ENCODE data around the gene SLC13A3.

SLC13A3 gene

DNA sequence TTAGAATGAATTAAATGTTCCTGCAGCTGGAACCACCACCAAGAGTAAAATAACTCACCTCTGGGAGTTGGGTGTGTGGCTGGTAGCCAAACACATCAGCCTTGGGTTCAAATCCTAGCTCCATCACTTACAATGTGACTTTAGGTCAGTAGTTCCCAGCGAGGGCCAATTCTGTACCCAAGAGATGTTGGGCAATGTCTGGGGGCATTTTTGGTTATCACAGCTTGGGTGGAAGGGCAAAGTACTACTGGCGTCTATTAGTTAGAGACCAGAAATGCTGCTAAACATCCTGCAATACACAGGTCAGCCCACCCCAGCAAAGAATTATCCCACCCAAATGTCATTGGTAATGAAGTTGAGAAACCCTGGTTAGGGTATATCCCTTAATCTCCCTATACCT is 48.8 kb downstream of the SLC13A3 start:
- no peak for TF ChIP-seq SPI1 (IDR thresholded peaks at IDR 0.05; ENCODE audit: borderline replicate concordance, low read depth)
- no peak for TF ChIP-seq POLR2AphosphoS5 (IDR thresholded peaks at IDR 0.05; ENCODE audit: low read depth)
- TF ChIP-seq, protein P1, sequence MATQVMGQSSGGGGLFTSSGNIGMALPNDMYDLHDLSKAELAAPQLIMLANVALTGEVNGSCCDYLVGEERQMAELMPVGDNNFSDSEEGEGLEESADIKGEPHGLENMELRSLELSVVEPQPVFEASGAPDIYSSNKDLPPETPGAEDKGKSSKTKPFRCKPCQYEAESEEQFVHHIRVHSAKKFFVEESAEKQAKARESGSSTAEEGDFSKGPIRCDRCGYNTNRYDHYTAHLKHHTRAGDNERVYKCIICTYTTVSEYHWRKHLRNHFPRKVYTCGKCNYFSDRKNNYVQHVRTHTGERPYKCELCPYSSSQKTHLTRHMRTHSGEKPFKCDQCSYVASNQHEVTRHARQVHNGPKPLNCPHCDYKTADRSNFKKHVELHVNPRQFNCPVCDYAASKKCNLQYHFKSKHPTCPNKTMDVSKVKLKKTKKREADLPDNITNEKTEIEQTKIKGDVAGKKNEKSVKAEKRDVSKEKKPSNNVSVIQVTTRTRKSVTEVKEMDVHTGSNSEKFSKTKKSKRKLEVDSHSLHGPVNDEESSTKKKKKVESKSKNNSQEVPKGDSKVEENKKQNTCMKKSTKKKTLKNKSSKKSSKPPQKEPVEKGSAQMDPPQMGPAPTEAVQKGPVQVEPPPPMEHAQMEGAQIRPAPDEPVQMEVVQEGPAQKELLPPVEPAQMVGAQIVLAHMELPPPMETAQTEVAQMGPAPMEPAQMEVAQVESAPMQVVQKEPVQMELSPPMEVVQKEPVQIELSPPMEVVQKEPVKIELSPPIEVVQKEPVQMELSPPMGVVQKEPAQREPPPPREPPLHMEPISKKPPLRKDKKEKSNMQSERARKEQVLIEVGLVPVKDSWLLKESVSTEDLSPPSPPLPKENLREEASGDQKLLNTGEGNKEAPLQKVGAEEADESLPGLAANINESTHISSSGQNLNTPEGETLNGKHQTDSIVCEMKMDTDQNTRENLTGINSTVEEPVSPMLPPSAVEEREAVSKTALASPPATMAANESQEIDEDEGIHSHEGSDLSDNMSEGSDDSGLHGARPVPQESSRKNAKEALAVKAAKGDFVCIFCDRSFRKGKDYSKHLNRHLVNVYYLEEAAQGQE (IDR thresholded peaks at IDR 0.05; ENCODE audit: insufficient replicate concordance, low read depth): no peak
- TF ChIP-seq GABPA (IDR thresholded peaks at IDR 0.05; ENCODE audit: low read depth): no peak
- TF ChIP-seq, protein P2, sequence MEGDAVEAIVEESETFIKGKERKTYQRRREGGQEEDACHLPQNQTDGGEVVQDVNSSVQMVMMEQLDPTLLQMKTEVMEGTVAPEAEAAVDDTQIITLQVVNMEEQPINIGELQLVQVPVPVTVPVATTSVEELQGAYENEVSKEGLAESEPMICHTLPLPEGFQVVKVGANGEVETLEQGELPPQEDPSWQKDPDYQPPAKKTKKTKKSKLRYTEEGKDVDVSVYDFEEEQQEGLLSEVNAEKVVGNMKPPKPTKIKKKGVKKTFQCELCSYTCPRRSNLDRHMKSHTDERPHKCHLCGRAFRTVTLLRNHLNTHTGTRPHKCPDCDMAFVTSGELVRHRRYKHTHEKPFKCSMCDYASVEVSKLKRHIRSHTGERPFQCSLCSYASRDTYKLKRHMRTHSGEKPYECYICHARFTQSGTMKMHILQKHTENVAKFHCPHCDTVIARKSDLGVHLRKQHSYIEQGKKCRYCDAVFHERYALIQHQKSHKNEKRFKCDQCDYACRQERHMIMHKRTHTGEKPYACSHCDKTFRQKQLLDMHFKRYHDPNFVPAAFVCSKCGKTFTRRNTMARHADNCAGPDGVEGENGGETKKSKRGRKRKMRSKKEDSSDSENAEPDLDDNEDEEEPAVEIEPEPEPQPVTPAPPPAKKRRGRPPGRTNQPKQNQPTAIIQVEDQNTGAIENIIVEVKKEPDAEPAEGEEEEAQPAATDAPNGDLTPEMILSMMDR (IDR thresholded peaks at IDR 0.05; ENCODE audit: insufficient read depth, low read length): no peak
- DNase-seq (ENCODE audit: low read depth in 1 of 2, low spot score in 1 of 2): no peak
- Histone ChIP-seq H3K4me3 (replicated peaks; ENCODE audit: insufficient read depth, low read length) (no peak overlapping the region), H3K27me3 (ENCODE audit: insufficient read depth, poor library complexity, severe bottlenecking) (no peaks in the 10 kb centered on the region), H3K27ac (replicated peaks) (no peak overlapping the region)

DNA sequence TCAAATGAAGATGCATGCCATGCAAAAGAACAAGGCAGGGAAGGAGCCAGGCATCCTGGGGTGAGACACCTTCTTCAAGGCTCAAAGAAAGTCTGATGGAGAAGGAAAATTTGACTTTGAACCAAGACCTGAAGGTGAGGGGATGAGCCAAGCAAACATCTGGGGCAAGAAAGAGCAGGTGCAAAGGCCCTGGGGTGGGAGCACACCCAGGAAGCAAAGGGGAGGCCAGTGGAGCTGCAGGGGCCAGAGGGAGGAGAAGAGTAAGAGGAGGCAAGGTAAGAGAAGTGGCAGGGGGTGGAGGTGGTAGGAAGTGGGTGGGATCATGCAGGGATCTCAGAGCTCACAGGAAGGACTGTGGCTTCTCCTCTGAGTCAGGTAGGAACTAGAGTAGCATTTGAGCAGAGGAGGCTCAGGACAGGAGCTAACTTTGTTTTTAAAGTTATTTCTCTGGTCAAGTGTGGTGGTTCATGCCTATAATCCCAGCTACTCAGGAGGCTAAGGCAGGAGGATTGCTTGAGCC is 49.6 kb downstream of the SLC13A3 start:
- H3K4me3 ChIP-seq (replicated peaks; ENCODE audit: insufficient read depth, low read length): no peak overlapping the region
- TF ChIP-seq, protein P2 (IDR thresholded peaks at IDR 0.05; ENCODE audit: insufficient read depth, low read length): no peak
- TF ChIP-seq, protein P1 (IDR thresholded peaks at IDR 0.05; ENCODE audit: insufficient replicate concordance, low read depth): no peak
- TF ChIP-seq SPI1 (IDR thresholded peaks at IDR 0.05; ENCODE audit: borderline replicate concordance, low read depth): no peak
- TF ChIP-seq POLR2AphosphoS5 (IDR thresholded peaks at IDR 0.05; ENCODE audit: low read depth): no peak
- TF ChIP-seq GABPA (IDR thresholded peaks at IDR 0.05; ENCODE audit: low read depth): no peak
- no peaks in the 10 kb centered on the region for H3K27me3 ChIP-seq (ENCODE audit: insufficient read depth, poor library complexity, severe bottlenecking)

DNA sequence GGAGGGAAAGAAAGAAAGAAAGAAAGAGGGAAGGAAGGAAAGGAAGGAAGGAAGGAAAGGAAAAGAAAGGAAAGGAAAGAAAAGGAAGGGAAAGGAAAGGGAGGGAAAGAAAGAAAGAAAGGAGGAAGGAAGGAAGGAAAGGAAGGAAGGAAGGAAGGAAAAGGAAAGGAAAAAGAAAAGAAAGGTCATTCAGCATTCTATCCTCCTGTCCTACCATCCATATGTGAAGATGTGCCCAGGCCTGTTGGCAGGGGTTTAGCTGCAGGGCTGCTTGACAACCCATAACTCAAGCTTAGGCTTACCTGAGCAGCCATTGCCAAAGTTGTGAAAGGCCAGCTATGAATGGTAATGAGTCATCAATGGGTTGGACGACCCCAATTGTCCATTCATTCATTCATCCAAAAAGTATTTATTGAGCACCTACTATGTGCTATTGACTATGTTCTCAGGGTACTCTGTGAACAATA is 50.9 kb downstream of the SLC13A3 start:
- no peak for DNase-seq (ENCODE audit: low read depth in 1 of 2, low spot score in 1 of 2)
- TF ChIP-seq GABPA (IDR thresholded peaks at IDR 0.05; ENCODE audit: low read depth) (no peak), POLR2AphosphoS5 (IDR thresholded peaks at IDR 0.05; ENCODE audit: low read depth) (no peak), SPI1 (IDR thresholded peaks at IDR 0.05; ENCODE audit: borderline replicate concordance, low read depth) (no peak)
- TF ChIP-seq, protein P1 (IDR thresholded peaks at IDR 0.05; ENCODE audit: insufficient replicate concordance, low read depth): no peak
- TF ChIP-seq, protein P2 (IDR thresholded peaks at IDR 0.05; ENCODE audit: insufficient read depth, low read length): no peak
- Histone ChIP-seq H3K4me3 (replicated peaks; ENCODE audit: insufficient read depth, low read length) (no peak overlapping the region), H3K27ac (replicated peaks) (no peak overlapping the region), H3K27me3 (ENCODE audit: insufficient read depth, poor library complexity, severe bottlenecking) (no peaks in the 10 kb centered on the region)

More for the DNA sequence above, 49.6 kb downstream of the SLC13A3 start:
- H3K27ac ChIP-seq (replicated peaks): no peak overlapping the region
- DNase-seq (ENCODE audit: low read depth in 1 of 2, low spot score in 1 of 2): no peak

Measured in HL-60 (cell line).